ENCODE measurements around the gene ARMCX2.

ARMCX2 gene

DNA sequence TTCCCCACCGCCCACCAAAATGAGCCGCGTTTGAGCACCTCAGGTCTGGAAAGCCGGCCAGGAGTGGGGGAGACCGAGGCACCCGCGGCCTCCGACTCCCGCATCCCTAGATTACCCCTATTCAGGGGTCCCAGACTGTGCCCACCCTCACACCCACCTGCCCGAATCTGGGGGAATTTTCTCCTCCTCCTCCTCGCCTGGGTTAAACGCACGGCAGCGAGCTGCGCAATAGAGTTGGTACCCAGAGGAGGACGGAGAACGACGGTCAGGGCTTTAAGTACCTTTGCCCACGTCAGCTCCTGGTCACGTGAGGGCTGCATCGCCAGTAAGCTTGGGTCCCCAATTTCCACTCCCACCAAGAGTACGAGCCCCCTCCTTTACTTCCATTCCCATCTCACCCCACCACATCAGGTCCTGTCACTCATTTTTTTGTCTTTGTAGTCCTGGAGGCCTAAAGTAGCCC, at the start of gene ARMCX2:
TSS of gene ARMCX2 (minus strand) at position 250 of the 463 bp plus-strand sequence. CDS start 2,262 bp downstream, outside the sequence.
- Mint-ChIP-seq H3K9me3 (no peaks in the 10 kb centered on the region), H3K4me1 (ENCODE audit: low read depth) (peaks cover 17% of the 10 kb centered on the region), H3K27me3 (ENCODE audit: low read depth) (peaks cover 17% of the 10 kb centered on the region), H3K4me3 (peak within 1 kb of the TSS; percentile 80), H3K36me3 (ENCODE audit: low read depth) (no peaks in the 10 kb centered on the region), H3K27ac (peak within 1 kb of the TSS; percentile 41)

DNA sequence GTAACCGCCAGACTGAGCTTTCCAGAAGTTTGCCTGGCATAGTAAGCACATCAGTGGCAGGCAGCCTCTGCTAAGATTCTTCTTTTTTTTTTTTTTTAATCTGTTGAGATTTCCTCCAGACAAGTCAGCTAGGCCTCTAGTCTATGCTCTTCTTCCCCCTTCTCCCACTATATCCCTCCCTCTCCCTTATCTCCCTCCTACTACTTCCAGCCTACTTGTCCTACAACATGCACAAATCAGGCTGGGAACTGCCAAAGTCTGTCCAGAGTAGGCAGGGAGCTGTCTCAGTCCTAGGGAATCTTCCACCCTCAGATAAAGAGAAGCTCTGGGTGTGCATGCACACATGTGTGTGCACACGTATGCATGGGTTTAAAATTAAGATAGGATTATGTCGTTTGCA, 49.7 kb upstream of the ARMCX2 start:
- no peaks in the 10 kb centered on the region for H3K27me3 Mint-ChIP-seq (ENCODE audit: low read depth)
- no peak overlapping the region for H3K4me3 Mint-ChIP-seq
- no peaks in the 10 kb centered on the region for H3K4me1 Mint-ChIP-seq (ENCODE audit: low read depth)
- H3K27ac Mint-ChIP-seq: no peak overlapping the region
- H3K36me3 Mint-ChIP-seq (ENCODE audit: low read depth): no peaks in the 10 kb centered on the region
- H3K9me3 Mint-ChIP-seq: no peaks in the 10 kb centered on the region

DNA sequence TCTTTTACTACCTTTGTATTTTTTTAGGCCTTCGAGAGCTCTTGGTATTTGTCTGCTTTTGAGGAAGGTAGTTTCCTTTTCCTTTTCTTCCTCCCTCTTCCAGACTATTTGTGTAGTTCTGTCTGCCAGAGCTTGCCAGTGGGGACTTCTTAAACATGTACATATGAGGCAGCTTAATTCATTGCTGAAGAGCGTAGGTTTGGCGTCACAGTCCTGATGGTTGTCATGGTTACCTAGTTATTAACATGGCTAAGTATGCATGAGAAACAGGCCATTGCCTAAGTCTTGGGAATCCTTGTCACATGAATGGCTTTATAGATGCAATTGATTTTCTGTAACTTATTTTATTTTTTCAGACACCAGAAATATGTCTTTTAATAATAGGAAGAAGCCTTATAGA, 48.5 kb upstream of the ARMCX2 start:
- Mint-ChIP-seq H3K4me3 (no peak overlapping the region), H3K9me3 (no peaks in the 10 kb centered on the region), H3K36me3 (ENCODE audit: low read depth) (no peaks in the 10 kb centered on the region), H3K27me3 (ENCODE audit: low read depth) (no peaks in the 10 kb centered on the region), H3K27ac (no peak overlapping the region), H3K4me1 (ENCODE audit: low read depth) (no peaks in the 10 kb centered on the region)

DNA sequence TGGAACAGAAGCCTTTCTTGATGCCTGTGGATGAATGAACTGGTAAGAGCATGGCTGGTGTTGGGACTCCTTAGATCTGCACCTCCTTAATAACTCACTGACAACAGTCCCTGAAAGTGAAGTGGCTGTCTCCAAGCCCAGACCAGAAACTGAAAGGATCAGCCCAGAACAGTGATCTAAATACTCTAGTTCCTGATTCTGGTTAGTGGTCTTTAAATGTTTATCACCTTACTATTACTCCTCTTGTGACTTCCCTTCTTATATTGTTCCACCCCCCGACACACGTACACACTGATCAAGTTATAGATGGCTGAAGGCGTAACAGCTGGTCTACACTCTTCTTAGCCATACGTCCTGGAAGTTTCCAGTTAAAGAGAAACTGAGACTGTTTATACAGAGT, 33.8 kb upstream of the ARMCX2 start:
- Mint-ChIP-seq H3K27me3 (ENCODE audit: low read depth) (no peaks in the 10 kb centered on the region), H3K9me3 (no peaks in the 10 kb centered on the region)

DNA sequence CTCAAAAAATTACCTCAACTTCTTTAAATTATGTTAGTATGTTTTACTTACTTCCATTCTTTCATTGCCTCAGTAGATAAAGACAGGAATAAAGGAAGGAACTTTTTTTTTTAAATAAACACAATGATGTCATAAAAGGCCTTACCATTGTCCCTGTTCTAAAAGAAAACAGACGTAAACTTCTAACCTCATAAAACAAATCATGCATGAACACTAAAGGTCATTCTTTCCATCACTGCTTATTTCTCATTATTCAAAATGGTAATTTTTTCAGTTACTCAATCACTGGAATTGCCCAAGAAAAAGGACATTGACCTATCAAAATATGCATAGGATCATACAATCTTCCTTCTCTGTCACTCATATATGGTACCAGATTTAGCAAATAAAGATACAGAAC, 32.2 kb upstream of the ARMCX2 start:
- Mint-ChIP-seq H3K27ac (no peak overlapping the region), H3K27me3 (ENCODE audit: low read depth) (no peaks in the 10 kb centered on the region), H3K9me3 (no peaks in the 10 kb centered on the region), H3K4me3 (no peak overlapping the region), H3K36me3 (ENCODE audit: low read depth) (no peaks in the 10 kb centered on the region), H3K4me1 (ENCODE audit: low read depth) (peaks cover 4% of the 10 kb centered on the region)

More for the DNA sequence above, 33.8 kb upstream of the ARMCX2 start:
- no peak overlapping the region for H3K4me3 Mint-ChIP-seq
- no peaks in the 10 kb centered on the region for H3K36me3 Mint-ChIP-seq (ENCODE audit: low read depth)
- H3K27ac Mint-ChIP-seq: no peak overlapping the region
- H3K4me1 Mint-ChIP-seq (ENCODE audit: low read depth): peaks cover 4% of the 10 kb centered on the region

- Mint-ChIP-seq H3K27me3 (ENCODE audit: low read depth) (no peaks in the 10 kb centered on the region), H3K27ac (no peak overlapping the region), H3K4me1 (ENCODE audit: low read depth) (no peaks in the 10 kb centered on the region), H3K4me3 (no peak overlapping the region), H3K36me3 (ENCODE audit: low read depth) (no peaks in the 10 kb centered on the region), H3K9me3 (no peaks in the 10 kb centered on the region)
Measured at GRCh38 chrX:101686574-101686973, 26.9 kb upstream of the ARMCX2 start.

GRCh38 chrX:101685923-101686322, 26.3 kb upstream of the ARMCX2 start:
- no peaks in the 10 kb centered on the region for H3K27me3 Mint-ChIP-seq (ENCODE audit: low read depth)
- no peaks in the 10 kb centered on the region for H3K36me3 Mint-ChIP-seq (ENCODE audit: low read depth)
- H3K27ac Mint-ChIP-seq: no peak overlapping the region
- H3K4me3 Mint-ChIP-seq: no peak overlapping the region
- H3K4me1 Mint-ChIP-seq (ENCODE audit: low read depth): no peaks in the 10 kb centered on the region
- H3K9me3 Mint-ChIP-seq: no peaks in the 10 kb centered on the region

- Mint-ChIP-seq H3K4me3 (no peak overlapping the region), H3K27me3 (ENCODE audit: low read depth) (no peaks in the 10 kb centered on the region), H3K4me1 (ENCODE audit: low read depth) (no peaks in the 10 kb centered on the region), H3K9me3 (no peaks in the 10 kb centered on the region), H3K36me3 (ENCODE audit: low read depth) (no peaks in the 10 kb centered on the region), H3K27ac (no peak overlapping the region)
Measured at GRCh38 chrX:101682723-101683122, 23.1 kb upstream of the ARMCX2 start.

DNA sequence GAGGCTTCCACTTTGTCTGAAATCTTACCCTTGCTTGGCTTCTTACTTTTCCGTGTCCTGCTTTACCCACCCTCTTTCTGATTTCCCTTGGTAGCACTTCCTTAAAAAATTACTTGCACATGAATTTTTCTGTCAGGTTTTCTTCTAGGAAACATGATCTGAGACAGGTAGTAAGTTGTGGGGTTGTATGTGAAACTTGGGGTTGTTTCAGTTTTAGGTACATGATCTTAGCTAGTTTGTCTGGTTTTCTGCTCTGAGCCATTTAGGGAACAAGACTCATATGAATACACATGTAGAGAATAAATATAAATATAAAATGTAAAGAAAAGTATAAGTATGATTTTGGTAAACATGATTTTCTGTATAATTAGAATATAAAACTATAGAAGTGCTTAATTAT, 17.4 kb upstream of the ARMCX2 start:
- Mint-ChIP-seq H3K9me3 (no peaks in the 10 kb centered on the region), H3K36me3 (ENCODE audit: low read depth) (no peaks in the 10 kb centered on the region), H3K4me3 (no peak overlapping the region), H3K4me1 (ENCODE audit: low read depth) (no peaks in the 10 kb centered on the region), H3K27me3 (ENCODE audit: low read depth) (peaks cover 14% of the 10 kb centered on the region), H3K27ac (no peak overlapping the region)

GRCh38 chrX:101676571-101676970, 16.9 kb upstream of the ARMCX2 start:
- Mint-ChIP-seq H3K9me3 (no peaks in the 10 kb centered on the region), H3K4me1 (ENCODE audit: low read depth) (no peaks in the 10 kb centered on the region), H3K4me3 (no peak overlapping the region), H3K27me3 (ENCODE audit: low read depth) (peaks cover 14% of the 10 kb centered on the region), H3K36me3 (ENCODE audit: low read depth) (no peaks in the 10 kb centered on the region), H3K27ac (no peak overlapping the region)

GRCh38 chrX:101668143-101668542, 8.5 kb upstream of the ARMCX2 start:
- no peak overlapping the region for H3K27ac Mint-ChIP-seq
- no peak overlapping the region for H3K4me3 Mint-ChIP-seq
- no peaks in the 10 kb centered on the region for H3K9me3 Mint-ChIP-seq
- H3K27me3 Mint-ChIP-seq (ENCODE audit: low read depth): no peaks in the 10 kb centered on the region
- H3K4me1 Mint-ChIP-seq (ENCODE audit: low read depth): no peaks in the 10 kb centered on the region
- H3K36me3 Mint-ChIP-seq (ENCODE audit: low read depth): no peaks in the 10 kb centered on the region

DNA sequence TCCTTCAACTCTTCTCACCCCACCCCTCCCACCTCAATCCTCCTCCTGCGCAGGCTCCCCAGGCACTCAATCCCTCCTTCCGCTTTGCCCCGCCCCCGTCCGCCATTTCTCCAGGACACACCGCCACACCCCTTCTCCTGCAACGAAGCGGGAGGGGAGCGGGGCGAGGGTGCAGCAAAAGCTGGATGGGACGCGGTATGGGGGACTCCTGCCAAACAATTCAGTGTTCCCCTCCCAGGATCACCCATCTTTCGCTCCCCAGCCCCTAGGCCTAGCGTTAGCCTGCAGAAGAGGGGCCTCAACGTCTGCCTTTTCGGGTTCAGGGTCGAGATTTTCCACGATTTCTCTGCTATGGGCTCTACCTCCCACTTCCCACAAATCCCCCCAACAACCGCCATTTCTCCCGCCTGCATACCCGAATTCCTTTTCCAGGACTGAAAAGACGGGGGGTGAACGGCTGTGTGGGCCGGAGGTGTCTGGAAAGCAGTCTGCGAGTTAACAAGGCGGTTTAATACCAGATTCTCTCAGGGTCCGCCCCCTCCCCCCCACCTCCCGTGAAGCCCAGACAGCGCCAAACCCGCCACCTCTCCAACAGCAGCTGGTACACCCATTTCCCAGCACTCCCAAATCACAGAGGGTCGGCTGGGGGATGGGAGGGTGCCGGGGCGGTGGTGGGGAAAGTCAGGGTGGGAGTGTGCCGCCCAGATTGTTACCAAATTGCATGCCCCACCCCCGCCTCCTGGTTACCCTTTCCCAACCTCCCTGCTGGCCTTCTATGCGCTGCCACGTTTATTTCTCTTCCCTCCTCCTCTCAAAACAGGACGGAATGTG, 774 bp downstream of the ARMCX2 start:
- Mint-ChIP-seq H3K4me1 (ENCODE audit: low read depth) (peaks cover 17% of the 10 kb centered on the region), H3K27ac (peak overlapping the region; percentile 41), H3K36me3 (ENCODE audit: low read depth) (no peaks in the 10 kb centered on the region), H3K4me3 (peak overlapping the region; percentile 80), H3K27me3 (ENCODE audit: low read depth) (peaks cover 17% of the 10 kb centered on the region), H3K9me3 (no peaks in the 10 kb centered on the region)

DNA sequence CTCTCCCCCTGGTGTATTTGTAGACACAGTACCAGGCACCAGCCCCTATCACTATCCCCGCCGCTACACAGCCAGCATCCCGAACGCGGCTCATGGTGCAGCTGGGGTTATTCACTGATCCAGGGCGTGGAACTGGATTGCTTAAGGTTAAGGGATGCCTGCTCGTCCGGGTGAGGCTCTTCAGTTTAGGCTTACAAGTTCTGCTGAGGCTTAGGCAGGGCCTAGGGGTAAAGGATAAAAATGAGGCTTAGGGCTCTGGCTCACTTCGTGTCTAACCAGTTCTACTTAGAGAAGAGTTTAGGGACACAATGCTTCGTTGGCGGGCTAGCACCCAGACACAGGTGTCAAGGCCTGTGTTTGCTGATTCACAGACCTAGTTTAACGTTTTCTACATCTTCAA, 2.2 kb downstream of the ARMCX2 start:
- Mint-ChIP-seq H3K4me3 (no peak overlapping the region), H3K27me3 (ENCODE audit: low read depth) (peaks cover 13% of the 10 kb centered on the region), H3K27ac (no peak overlapping the region), H3K36me3 (ENCODE audit: low read depth) (no peaks in the 10 kb centered on the region), H3K4me1 (ENCODE audit: low read depth) (peaks cover 17% of the 10 kb centered on the region), H3K9me3 (no peaks in the 10 kb centered on the region)

DNA sequence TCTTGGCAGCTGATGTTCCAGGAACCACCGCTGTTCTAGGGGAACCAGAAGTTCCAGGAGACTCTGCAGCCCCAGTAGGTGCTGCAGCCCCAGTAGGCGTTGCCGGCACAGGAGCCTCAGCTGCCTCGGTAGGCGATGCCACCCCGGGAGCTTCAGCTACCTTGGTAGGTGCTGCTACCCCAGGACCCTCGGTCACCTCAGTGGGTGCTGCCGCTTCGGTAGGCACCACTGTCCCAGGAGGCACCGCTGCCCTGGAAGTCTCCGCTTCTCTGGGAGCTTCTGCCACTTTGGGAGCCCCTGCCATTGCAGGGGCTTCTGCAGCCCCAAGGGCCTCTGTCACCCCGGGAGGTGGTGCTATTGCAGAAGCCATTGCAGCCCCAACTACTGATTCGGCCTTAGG, 2.8 kb downstream of the ARMCX2 start:
- Mint-ChIP-seq H3K9me3 (no peaks in the 10 kb centered on the region), H3K4me3 (no peak overlapping the region), H3K27ac (no peak overlapping the region), H3K36me3 (ENCODE audit: low read depth) (no peaks in the 10 kb centered on the region), H3K27me3 (ENCODE audit: low read depth) (peaks cover 9% of the 10 kb centered on the region), H3K4me1 (ENCODE audit: low read depth) (peaks cover 17% of the 10 kb centered on the region)

- Mint-ChIP-seq H3K4me3 (no peak overlapping the region), H3K4me1 (ENCODE audit: low read depth) (peaks cover 14% of the 10 kb centered on the region), H3K27ac (no peak overlapping the region), H3K9me3 (no peaks in the 10 kb centered on the region), H3K27me3 (ENCODE audit: low read depth) (peaks cover 5% of the 10 kb centered on the region), H3K36me3 (ENCODE audit: low read depth) (no peaks in the 10 kb centered on the region)
Measured at GRCh38 chrX:101655534-101655933, 4.1 kb downstream of the ARMCX2 start.

Measured in T-helper 1 cell treated with Interleukin-12 subunit alpha and Interleukin-12 subunit beta and Interleukin-4 antibody, amounts not matched to agents 30 μg/mL and 1 μg/mL, for 36 hours (primary cell).